Smooth muscle cell (in vitro differentiated cells): ENCODE results near the gene SHISA7. TPM values are rescaled to one million over a fixed set of nuclear protein-coding genes. Genes with fewer than 3 reads are reported as not detected.

ENCODE experiments used
- DNase-seq: peaks from one replicate; lab custom pipeline; 2025; ENCODE audit not compliant: unreplicated experiment; lab: John Stamatoyannopoulos, UW
- H2AFZ ChIP-seq: fragments of 200-600 bp; sonication (generic); 2 replicates; pipeline ENCODE4 v1.6.0; 2016; ENCODE audit warnings: antibody characterized with exemption, low read depth, mild to moderate bottlenecking
- H3F3A ChIP-seq: fragments of 200-600 bp; sonication (generic); 2 replicates; pipeline ENCODE4 v1.6.0; 2017; ENCODE audit warnings: antibody characterized with exemption, low read depth
- H3K27ac ChIP-seq: fragments of 200-600 bp; sonication (generic); 2 replicates; pipeline ENCODE4 v1.5.1; 2016; ENCODE audit warnings: low read depth, mild to moderate bottlenecking
- H3K27me3 ChIP-seq: fragments of 200-600 bp; sonication (generic); 2 replicates; pipeline ENCODE4 v1.6.1; 2016; ENCODE audit warnings: low read depth, mild to moderate bottlenecking
- H3K36me3 ChIP-seq: fragments of 200-600 bp; sonication (generic); 2 replicates; pipeline ENCODE4 v1.5.1; 2016; ENCODE audit warnings: low read depth
- H3K4me1 ChIP-seq: fragments of 200-600 bp; sonication (generic); 2 replicates; pipeline ENCODE4 v1.5.1; 2016; ENCODE audit warnings: low read depth
- H3K4me2 ChIP-seq: fragments of 200-600 bp; sonication (generic); 2 replicates; pipeline ENCODE4 v1.6.0; 2016; ENCODE audit warnings: mild to moderate bottlenecking
- H3K4me3 ChIP-seq: fragments of 200-600 bp; sonication (generic); 2 replicates; pipeline ENCODE4 v1.5.1; 2016; ENCODE audit warnings: mild to moderate bottlenecking
- H3K79me2 ChIP-seq: fragments of 200-600 bp; sonication (generic); 2 replicates; pipeline ENCODE4 v1.6.0; 2016; ENCODE audit warnings: low read depth, mild to moderate bottlenecking
- H3K9ac ChIP-seq: fragments of 200-600 bp; sonication (generic); 2 replicates; pipeline ENCODE4 v1.6.0; 2016; ENCODE audit warnings: low read depth
- H3K9me3 ChIP-seq: fragments of 200-600 bp; sonication (generic); replicated peaks from 2 replicates; pipeline ENCODE4 v1.5.1; 2016; ENCODE audit warnings: low read depth
- H4K20me1 ChIP-seq: fragments of 200-600 bp; sonication (generic); 2 replicates; pipeline ENCODE4 v1.6.0; 2016; ENCODE audit warnings: low read depth
- CTCF ChIP-seq: fragments of 200-600 bp; sonication (generic); IDR thresholded peaks from 2 replicates; pipeline ENCODE4 v1.5.1; 2017; ENCODE audit warnings: borderline replicate concordance, mild to moderate bottlenecking, antibody characterized with exemption; ENCODE audit not compliant: insufficient read depth, poor library complexity, severe bottlenecking
- WGBS: methylation state at CpG from one replicate; pipeline ENCODE4 v1.1.7; 2016; ENCODE audit warnings: low lambda C conversion rate; 5-methylcytosine and 5-hydroxymethylcytosine counted together
- polyA plus RNA-seq: library from polyadenylated mRNA; unstranded; fragments of >200 nt; fragmentation: Nextera tagmentation; extraction: Ambion mirVana; gene quantifications from 2 replicates; pipeline ENCODE4 v1.2.1, GENCODE V29; 2016
- total RNA-seq: library from RNA; depleted of rRNA; stranded (reverse); fragments of >200 nt; gene quantifications from 2 replicates; pipeline ENCODE4 v1.2.3, GENCODE V29; 2014

SHISA7 gene
- total and polyA plus RNA-seq, 2 experiments from 2014 or later: not detected

GRCh38 chr19:55481148-55481793 is 38.2 kb upstream of the SHISA7 start:
- no peaks in the 10 kb centered on the region for H4K20me1 ChIP-seq
- no peak overlapping the region for H3K27ac ChIP-seq
- peaks cover 18% of the 10 kb centered on the region for H3K4me1 ChIP-seq
- DNase-seq: no peak
- H3K9ac ChIP-seq: no peak overlapping the region
- no peak overlapping the region for H3K4me3 ChIP-seq
- peaks cover 26% of the 10 kb centered on the region for H3K79me2 ChIP-seq
- no peaks in the 10 kb centered on the region for H3K27me3 ChIP-seq
- H3K9me3 ChIP-seq: no peaks in the 10 kb centered on the region
- H3K36me3 ChIP-seq: no peaks in the 10 kb centered on the region
- no peak for TF ChIP-seq CTCF
- H2AFZ ChIP-seq: no peak overlapping the region
- H3K4me2 ChIP-seq: no peak overlapping the region
- WGBS: 92% methylated on average over 47 of the region's 52 CpGs
- peaks cover 12% of the 10 kb centered on the region for H3F3A ChIP-seq

- no peaks in the 10 kb centered on the region for H4K20me1 ChIP-seq
- H3K27ac ChIP-seq: no peak overlapping the region
- H3K36me3 ChIP-seq: no peaks in the 10 kb centered on the region
- no peak overlapping the region for H3K4me2 ChIP-seq
- peaks cover 9% of the 10 kb centered on the region for H3K4me1 ChIP-seq
- TF ChIP-seq CTCF: no peak
- no peak for DNase-seq
- no peaks in the 10 kb centered on the region for H3K9me3 ChIP-seq
- 86% methylated on average over 15 of the region's 15 CpGs for WGBS
- no peak overlapping the region for H2AFZ ChIP-seq
- no peaks in the 10 kb centered on the region for H3F3A ChIP-seq
- H3K27me3 ChIP-seq: no peaks in the 10 kb centered on the region
- no peak overlapping the region for H3K9ac ChIP-seq
- H3K79me2 ChIP-seq: peaks cover 19% of the 10 kb centered on the region
- no peak overlapping the region for H3K4me3 ChIP-seq
These were observed 36.5 kb upstream of the SHISA7 start for GRCh38 chr19:55479451-55480230.

DNA sequence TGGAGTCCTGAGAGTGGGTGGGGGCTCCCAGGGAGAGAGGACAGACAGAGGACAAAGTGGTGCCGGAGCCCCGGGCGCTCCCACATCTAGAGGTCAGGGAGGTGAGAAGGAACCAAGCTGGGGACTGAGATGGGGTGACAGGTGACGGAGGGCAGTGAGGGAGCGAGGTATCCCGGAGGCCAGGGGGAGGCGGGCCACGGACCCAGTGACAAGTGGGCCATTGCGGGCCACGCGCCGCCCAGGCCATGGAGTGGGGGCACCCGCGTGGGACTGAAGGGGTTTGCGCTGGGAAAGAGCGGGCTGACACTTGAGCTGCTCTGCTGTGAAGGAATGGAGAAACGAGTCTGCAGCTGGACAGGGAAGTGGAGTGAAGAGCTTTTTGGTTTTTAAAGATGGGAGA is 35.9 kb upstream of the SHISA7 start:
- H3K27me3 ChIP-seq: no peaks in the 10 kb centered on the region
- H3K79me2 ChIP-seq: peaks cover 19% of the 10 kb centered on the region
- DNase-seq: no peak
- H3F3A ChIP-seq: no peaks in the 10 kb centered on the region
- no peak overlapping the region for H2AFZ ChIP-seq
- no peak for TF ChIP-seq CTCF
- no peak overlapping the region for H3K4me3 ChIP-seq
- peaks cover 9% of the 10 kb centered on the region for H3K4me1 ChIP-seq
- H3K9ac ChIP-seq: no peak overlapping the region
- no peaks in the 10 kb centered on the region for H3K36me3 ChIP-seq
- no peak overlapping the region for H3K27ac ChIP-seq
- no peaks in the 10 kb centered on the region for H3K9me3 ChIP-seq
- no peak overlapping the region for H3K4me2 ChIP-seq
- WGBS: 90% methylated on average over 17 of the region's 17 CpGs
- no peaks in the 10 kb centered on the region for H4K20me1 ChIP-seq

DNA sequence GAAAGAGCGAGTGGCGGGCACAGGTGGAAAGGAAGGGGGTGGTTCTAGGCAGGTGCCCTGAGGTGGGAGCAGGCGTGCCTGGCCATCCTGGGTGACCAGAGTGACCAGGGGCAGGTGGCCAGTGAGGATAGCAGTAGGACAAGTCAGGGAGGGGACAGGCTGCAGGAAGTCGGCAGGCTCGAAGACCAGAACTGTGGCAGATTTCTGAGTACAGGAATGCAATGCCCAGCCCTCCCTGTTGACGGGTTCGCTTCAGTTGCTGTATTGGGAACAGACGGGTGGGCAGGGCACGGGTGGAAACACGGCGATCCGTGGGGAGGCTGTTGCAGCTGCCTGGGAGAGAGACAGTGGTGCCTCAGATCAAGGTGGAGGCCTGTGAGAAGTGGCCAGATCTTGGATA is 35.3 kb upstream of the SHISA7 start:
- Histone ChIP-seq H3K4me1 (peaks cover 13% of the 10 kb centered on the region), H2AFZ (no peak overlapping the region), H3K27me3 (no peaks in the 10 kb centered on the region), H3K79me2 (peaks cover 19% of the 10 kb centered on the region), H3K4me2 (no peak overlapping the region), H3K4me3 (no peak overlapping the region), H4K20me1 (no peaks in the 10 kb centered on the region), H3K9me3 (no peaks in the 10 kb centered on the region), H3K27ac (no peak overlapping the region), H3K36me3 (no peaks in the 10 kb centered on the region), H3K9ac (no peak overlapping the region), H3F3A (no peaks in the 10 kb centered on the region)
- no peak for TF ChIP-seq CTCF
- DNase-seq: no peak
- 93% methylated on average over 12 of the region's 12 CpGs for WGBS
